ENCODE measurements around the gene ZNF423. TPM values are rescaled to one million over a fixed set of nuclear protein-coding genes. Genes with fewer than 3 reads are reported as not detected.
"Not testable (repeated sequence)": the region's sequence is repeated elsewhere in the genome, so short reads cannot be mapped to it uniquely, and the experiment has no call there.

The ZNF423 gene
- total RNA-seq: 0.81 TPM

DNA sequence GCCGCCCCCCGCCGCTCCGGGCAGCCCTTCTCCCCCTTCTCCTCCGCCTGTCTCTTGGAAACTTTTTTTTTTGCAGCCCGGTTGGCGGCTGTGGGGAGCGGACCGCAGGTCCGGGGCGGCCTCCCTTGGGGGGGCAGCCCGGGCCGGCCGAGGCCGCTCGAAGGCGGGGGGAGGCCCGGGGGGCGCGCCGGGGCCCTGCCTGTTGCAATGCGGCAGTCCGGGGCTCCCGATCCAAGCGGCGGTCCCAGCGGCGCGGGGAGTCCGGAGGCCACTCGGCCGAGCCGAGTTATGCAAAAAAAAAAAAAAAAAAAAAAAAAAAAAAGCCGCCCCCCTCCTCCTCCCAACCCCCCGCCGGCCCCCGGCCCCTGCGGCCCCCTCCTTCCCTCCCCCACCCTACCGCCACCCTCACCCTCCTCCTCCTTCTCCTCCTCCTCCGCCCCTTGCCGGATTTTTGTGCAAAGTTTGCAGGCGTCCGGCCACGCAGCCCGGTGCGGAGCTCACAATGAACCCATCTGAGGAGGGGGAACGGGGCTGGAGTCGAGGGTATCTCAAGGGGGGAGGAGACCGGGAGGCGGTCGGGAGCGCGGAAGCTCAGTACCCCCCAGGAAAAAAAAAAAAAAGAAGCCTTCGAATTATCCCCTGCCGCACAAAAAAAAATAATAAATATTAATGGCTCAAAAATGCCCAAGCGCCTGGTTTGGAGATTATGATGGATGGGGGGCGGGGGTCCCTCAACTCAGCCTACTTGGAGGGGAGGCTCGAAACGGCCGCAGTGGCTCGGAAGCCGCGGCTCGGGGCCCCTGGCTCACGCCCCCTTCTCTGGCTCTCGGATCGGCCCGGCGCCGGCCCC is at the start of gene ZNF423:
Gene ZNF423 (minus strand): TSS at position 291 of the 850 bp plus-strand sequence. CDS start 338 bp downstream, outside the sequence.
- no peak for DNase-seq (ENCODE audit: low read depth in 2 of 3, low spot score in 2 of 3)

DNA sequence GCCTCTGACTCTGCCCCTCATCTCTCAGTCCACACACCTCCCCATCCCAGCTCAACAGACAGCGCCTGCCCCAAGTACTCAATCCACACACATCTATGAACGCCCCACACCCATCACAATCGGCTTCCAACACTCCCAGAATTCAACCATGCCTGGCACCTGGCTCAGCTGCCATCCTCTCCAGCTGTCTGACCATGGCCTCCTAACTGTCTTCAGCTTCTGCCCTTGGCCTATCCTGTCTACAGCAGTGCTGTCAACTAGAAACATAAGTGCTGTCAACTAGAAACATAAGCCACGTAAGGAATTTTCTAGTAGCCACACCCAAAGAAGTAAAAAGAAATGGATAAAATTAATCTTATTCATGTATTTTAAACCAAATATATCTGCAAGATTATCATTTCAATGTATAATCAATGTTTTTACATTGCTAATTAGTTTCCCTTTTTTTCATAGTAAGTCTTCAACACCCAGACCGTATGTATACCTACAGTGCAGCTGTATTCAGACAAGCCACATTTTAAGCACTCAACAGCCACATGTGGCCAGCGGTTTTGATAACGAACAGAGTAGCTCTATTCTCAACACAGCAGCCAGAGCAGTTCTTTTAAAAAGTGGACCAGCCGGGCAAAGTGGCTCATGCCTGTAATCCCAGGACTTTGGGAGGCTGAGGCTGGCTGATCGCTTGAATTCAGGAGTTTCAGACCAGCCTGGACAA is 48.6 kb upstream of the ZNF423 start:
- no peak for DNase-seq (ENCODE audit: low read depth in 2 of 3, low spot score in 2 of 3)

GRCh38 chr16:49902908-49903307 is 47.0 kb upstream of the ZNF423 start:
- DNase-seq (ENCODE audit: low read depth in 2 of 3, low spot score in 2 of 3): no peak

GRCh38 chr16:49901711-49902110 is 45.8 kb upstream of the ZNF423 start:
- DNase-seq (ENCODE audit: low read depth in 2 of 3, low spot score in 2 of 3): no peak

GRCh38 chr16:49900875-49901274 is 45.0 kb upstream of the ZNF423 start:
- DNase-seq (ENCODE audit: low read depth in 2 of 3, low spot score in 2 of 3): no peak

- no peak for DNase-seq (ENCODE audit: low read depth in 2 of 3, low spot score in 2 of 3)
Observed at GRCh38 chr16:49899991-49900695, 44.2 kb upstream of the ZNF423 start.

DNA sequence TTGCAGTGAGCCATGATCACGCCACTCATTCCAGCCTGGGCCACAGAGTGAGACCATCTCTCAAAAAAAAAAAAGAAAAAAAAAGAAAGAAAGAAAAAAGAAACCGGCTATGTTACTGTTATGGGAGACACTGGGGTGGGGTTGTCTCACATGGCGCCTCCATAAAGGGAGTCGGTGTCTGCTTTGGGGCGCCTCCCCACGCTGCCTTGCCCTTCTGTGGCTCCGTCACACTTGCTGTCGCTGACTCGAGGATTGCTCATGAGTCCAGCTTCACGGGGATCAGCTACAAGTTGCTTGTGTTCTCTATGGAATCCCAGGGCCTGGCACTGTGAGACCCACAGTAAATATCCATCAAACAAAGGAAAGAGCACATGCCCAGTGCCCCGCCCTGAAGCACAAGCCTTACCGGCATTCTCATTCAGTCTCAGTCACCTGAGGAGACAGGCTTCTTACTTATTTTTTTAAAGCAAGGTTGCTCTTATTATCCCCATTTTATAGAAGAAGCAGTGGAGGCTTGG is 40.6 kb upstream of the ZNF423 start:
- no peak for DNase-seq (ENCODE audit: low read depth in 2 of 3, low spot score in 2 of 3)

GRCh38 chr16:49890876-49891275 is 35.0 kb upstream of the ZNF423 start:
- peak in 2 of 3 donors; percentile 66 to 84 for DNase-seq (ENCODE audit: low read depth in 2 of 3, low spot score in 2 of 3)

DNA sequence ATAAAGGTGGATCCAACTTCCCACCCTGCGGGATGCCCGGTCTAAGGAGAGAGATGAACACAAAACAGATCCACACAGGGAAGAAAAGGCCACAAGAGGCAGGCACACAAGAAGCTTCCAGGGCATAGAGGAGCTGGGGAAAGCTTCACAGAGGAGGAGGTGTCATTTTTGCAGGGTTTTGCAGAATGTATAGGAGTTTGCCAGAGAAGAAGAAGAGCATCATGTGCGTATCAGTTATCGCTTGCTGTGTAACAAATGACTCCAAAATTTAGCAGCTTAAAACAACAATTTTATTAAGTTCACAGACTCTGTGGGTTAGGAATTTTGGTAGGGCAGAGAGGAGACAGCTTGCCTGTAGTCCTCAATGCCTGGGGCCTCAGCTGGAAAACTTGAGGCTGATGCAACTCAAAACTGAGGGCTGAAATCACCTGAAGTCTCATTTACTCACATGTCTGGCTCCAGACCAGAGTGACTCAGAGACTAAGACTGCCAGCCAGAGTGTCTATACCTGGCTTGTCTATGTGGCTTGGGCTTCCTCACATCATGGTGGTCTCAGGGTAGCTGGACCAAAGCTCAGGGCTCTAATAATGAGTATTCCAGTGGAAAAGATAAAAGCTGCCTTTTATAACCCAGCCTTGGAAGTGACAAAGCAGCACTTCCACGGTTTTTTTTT is 33.9 kb upstream of the ZNF423 start:
- DNase-seq (ENCODE audit: low read depth in 2 of 3, low spot score in 2 of 3): no peak

DNA sequence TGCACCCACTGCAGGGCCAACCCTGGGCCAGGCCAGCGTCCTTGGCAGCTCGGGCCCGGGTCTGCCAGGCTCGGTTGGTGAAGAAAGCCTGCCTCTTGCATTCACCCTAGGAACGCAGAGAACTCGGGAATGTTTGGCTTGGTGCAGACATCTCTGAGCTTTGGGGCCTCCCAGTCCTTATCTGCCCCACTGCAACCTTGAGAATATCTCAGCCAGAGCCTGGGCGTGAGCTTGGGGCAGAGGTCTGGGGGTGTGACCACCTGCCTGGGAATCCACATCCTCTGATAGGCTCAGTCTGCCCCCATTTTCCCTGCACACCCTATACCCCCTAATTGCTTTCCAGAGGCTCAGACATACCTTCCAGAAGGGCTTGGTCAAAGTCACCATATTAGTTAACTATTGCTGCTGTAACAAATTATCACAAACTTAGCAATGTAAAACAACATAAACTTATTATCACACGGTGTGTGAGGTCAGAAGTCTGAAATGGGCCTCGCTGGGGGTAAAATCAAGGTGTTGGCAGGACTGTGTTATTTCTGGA is 30.7 kb upstream of the ZNF423 start:
- no peak for DNase-seq (ENCODE audit: low read depth in 2 of 3, low spot score in 2 of 3)

- DNase-seq (ENCODE audit: low read depth in 2 of 3, low spot score in 2 of 3): no peak
Observed at GRCh38 chr16:49884033-49885015, 28.4 kb upstream of the ZNF423 start.

DNA sequence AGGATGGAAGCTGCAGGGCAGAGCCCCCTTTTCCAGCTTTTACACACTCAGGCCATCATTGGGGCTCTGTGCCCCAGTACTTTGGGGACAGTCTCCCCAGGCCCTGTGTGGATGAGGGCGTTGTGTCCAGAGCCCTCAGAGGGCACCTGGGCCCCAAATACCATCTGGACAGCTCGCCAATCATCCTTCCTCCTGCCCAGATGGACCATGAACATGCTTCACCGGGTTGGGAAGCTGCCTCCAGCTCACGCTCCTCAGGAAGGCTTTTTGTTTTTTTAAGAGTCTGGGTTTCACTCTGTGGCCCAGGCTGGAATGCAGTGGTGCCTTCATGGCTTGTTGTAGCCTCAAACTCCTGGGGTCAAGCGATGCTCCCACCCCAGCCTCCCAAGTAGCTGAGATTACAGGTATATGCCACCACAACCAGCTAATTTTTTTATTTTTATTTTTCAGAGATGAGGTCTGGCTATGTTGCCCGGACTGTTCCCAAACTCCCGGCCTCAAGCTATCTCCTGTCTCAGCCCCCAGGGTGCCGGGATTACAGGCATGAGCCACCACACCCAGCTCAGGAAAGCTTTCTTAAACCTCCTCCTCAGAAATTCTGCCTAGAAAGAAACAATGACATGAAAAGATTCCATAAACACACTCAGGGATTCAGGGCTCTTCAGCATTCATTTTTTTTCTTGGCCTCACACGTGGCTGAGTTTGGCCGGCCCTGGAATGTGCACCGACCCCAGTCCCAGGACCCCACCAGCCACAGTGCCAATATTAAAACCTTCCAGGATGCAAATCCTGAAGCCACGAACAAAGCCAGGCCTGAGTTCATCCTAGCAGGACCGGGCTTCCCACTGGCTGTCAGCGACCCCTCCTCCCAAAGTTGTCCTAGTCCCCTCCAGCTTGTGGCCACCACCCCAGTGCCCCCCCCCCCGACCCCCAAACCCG is 27.4 kb upstream of the ZNF423 start:
- no peak for DNase-seq (ENCODE audit: low read depth in 2 of 3, low spot score in 2 of 3)

GRCh38 chr16:49881890-49882289 is 26.0 kb upstream of the ZNF423 start:
- no peak for DNase-seq (ENCODE audit: low read depth in 2 of 3, low spot score in 2 of 3)

DNA sequence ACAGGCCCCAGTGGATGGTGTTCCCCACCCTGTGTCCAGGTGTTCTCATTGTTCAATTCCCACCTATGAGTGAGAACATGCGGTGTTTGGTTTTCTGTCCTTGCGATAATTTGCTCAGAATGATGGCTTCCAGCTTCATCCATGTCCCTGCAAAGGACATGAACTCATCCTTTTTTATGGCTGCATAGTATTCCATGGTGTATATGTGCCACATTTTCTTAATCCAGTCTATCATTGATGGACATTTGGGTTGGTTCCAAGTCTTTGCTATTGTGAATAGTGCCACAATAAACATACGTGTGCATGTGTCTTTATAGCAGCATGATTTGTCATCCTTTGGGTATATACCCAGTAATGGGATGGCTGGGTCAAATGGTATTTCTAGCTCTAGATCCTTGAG is 22.6 kb upstream of the ZNF423 start:
- not testable (repeated sequence) for DNase-seq (ENCODE audit: low read depth in 2 of 3, low spot score in 2 of 3)

DNA sequence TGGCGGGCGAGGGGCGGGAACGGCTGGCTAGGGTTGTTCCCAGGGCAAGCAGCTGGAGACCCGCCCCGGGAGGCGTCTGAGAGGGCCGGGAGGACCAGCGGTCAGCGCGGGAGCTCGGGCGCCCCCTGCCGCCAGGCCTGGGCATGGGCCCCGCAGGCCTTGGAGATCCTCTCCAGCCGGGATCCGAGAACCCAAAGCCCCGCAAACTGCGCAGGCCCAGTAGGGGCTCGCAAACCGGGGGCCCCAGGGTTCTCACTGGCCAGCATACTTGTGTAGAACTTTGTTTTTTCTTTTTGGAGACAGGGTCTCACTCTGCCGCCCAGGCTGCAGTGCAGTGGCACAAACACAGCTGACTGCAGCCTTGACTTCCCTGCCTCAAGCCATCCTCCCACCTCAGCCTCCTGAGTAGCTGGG is 20.8 kb upstream of the ZNF423 start:
- peak in 2 of 3 donors; percentile 50 to 64 for DNase-seq (ENCODE audit: low read depth in 2 of 3, low spot score in 2 of 3)

DNA sequence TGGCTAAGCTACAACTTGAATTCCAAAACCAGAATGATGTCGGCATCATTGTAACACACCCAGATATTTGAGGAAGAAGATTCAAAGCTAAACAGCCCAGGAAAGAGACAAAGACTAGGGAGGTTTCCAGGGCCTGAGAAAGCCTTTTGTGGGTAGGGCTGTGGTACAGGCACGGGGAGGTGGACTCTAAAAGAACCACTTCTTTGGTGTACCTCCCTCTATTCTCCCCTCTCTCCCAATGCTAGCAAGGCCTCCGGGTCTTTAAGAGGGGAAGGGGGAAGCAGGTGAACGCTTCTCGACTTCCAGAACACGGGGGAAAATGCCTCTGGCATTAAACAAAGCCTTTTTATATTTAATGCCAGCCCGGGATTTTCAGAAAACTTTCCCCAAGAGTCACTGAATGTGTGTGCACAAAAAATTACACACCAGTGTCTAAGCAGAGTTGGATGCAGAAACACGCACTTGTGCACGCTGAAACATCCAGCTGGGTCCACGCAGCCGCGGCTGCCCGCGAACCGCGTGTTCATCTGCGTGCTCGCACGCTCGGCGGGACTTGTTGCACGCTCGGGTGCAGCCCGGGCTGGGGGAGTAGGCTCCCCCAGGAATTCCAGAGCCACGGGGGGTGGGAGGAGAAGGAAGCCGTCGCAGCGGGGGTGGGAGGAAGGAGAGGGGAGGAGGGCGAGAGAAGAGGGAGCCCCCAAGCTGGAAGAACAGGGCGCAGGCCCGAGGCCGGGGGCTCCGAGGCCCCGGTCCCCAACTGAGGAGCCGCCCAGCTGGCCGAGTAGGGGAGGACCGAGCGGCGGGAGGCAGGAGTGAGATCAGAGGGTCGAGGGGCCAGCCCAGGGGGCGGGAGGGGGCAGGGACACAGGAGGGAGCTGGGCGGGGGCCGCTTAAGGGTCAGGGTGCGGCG is 20.1 kb upstream of the ZNF423 start:
- DNase-seq (ENCODE audit: low read depth in 2 of 3, low spot score in 2 of 3): no peak

Data from hematopoietic multipotent progenitor cell (in vitro differentiated cells).